HG02588 (cell line): Measurements from ENCODE around the gene SYT12.
"Not testable (repeated sequence)": the region's sequence is repeated elsewhere in the genome, so short reads cannot be mapped to it uniquely, and the experiment has no call there.

ENCODE experiments used
- ATAC-seq: cut with Tn5 transposase; IDR thresholded peaks from one replicate; pipeline ENCODE4 v1.9.1; 2021; ENCODE audit warnings: mild to moderate bottlenecking, moderate library complexity; ENCODE audit not compliant: unreplicated experiment

SYT12 gene

DNA sequence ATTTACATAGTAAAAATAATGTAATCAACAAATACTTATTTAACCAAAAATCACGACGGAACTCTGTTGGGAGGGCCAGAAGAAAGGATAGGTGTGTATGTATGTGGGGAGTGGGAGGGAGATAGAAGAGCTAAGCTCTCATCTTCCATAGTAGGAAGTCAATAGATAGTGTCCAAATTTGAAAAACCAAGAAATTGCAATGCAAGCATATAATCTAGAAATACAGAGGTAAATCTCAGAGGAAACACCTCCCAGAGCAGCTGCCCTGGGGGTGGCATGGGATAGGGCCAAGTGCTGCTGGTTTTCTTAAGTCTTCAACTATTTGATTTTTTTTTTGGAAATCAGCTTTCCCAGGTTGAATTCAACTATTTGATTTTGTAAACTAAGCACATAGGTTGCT is 30.9 kb upstream of the SYT12 start:
- ATAC-seq: no peak

DNA sequence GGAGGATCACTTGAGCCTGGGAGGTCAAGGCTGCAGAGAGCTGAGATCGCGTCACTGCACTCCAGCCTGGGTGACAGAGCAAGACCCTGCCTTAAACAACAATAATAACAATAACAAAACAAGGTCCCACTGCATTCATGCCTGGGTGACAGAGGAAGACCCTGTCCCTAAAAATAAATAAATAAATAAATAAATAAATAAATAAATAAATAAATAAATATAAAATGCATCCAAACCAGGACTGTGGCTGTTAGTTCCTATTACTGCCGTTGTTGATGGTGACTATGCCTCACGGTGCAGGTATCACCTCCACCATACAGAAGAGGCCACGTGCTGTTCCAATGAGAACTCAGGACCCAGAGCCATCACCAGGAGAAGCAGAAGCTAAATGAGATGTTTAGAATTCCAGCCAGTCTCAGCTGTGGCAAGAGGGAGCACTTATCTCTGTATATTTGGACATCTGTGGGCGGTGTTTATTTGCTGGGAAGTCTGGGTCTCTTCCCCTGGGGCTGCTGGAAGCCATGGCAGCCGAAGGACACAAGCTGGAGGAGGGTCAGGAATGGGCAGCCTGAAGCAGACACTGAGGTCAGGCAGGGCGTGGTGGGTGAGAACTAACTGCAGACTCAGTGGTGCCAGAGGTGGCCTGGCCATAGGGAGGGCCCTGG is 26.2 kb upstream of the SYT12 start:
- no peak for ATAC-seq

DNA sequence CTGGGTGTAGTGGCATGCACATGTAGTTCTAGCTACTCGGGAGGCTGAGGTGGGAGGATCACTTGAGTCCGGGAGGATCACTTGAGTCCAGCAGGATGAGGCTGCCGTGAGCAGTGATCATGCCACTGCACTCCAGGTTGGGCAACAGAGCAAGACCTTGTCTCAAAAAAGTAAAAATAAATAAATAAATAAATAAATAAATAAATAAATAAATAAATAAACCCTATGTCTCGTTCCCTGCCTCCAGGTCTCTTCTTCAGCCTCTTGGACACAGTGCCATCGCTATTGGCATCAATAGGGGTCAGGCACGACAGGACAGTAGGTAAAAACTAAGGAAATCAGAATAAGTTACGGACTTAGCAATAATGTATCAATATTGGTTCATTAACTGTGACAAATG is 23.4 kb upstream of the SYT12 start:
- ATAC-seq: no peak

DNA sequence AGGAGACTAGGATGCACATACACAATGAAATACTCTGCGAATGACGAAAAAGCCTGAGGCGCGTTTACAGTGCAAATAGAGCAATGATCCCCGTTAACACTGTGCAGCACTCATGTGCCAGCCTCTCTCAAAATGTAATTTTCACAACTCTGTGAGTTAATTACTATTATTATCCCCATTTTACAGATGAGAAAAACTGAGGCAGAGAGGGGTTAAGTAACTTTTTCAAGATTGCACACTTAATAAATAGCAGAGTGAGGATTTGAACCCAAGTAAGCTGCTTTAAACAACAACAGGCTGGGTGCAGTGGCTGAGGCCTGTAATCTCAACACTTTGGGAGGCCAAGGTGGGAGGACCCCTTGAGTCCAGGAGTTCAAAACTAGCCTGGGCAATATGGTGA is 21.6 kb upstream of the SYT12 start:
- no peak for ATAC-seq

DNA sequence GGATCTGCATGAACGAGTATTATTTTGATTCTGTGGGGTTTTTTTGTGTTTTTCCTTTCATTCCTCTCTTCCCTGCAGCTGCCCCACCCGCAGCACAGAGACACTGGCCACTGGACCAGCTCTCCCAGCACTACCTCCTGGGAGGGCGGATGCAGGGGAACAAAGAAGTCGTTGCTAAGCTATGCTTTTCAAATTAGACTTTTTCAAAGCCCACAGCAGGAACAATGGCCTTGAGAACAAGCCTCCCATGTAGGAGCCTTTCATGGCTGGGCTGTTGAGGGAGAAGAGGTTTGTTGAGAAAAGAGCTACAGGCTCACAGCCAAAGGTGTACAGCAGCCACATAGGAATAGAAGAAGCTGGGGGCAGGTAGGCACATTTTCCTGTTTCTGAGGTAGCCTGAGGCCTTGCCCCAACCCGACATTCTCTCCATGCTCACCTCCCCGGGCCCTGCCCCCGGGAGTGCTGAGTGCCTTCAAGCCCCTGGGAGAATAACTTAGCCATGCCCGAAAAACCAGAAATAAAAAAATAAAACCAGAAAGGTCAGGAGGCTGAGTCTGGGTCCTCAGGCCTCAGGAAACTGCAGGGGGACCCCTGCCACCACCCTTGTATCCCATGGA is 20.5 kb upstream of the SYT12 start:
- ATAC-seq: no peak

DNA sequence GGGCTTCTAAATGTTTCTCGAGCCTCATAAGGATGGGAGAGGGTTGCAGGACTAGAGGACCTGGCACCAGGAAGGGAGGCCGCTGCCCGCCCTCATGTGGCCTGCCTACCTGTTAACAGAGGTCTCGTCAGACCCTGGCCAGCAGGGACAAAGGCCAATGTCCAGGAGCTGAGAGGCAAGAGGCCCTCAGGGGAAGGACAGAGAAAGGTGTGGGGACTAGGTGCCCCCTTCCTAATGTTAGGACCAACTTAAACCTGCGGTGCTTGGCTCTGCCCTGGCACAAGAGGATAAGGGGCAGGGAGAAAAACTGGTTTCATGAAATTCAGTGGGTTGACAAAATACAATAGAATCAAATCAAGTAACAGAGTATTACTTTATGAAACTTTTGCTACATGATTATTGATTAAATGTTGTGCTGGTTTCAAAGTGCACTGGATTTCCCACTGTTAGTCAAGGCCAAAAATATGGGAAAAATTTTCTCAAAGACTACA is 20.0 kb upstream of the SYT12 start:
- no peak for ATAC-seq

DNA sequence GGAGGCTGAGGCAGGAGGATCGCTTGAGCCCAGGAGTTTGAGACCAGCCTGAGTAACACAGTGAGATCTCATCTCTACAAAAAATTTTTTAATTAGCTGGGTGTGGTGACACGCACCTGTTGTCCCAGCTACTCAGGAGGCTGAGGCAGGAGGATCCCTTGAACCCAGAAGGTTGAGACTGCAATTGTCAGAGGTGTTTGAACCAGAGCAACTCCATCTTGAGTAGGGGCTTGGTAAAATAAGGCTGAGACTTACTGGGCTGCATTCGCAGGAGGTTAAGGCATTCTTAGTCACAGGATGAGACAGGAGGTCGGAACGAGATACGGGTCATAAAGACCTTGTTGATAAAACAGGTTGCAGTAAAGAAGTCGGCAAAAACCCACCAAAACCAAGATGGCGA is 17.7 kb upstream of the SYT12 start:
- not testable (repeated sequence) for ATAC-seq

DNA sequence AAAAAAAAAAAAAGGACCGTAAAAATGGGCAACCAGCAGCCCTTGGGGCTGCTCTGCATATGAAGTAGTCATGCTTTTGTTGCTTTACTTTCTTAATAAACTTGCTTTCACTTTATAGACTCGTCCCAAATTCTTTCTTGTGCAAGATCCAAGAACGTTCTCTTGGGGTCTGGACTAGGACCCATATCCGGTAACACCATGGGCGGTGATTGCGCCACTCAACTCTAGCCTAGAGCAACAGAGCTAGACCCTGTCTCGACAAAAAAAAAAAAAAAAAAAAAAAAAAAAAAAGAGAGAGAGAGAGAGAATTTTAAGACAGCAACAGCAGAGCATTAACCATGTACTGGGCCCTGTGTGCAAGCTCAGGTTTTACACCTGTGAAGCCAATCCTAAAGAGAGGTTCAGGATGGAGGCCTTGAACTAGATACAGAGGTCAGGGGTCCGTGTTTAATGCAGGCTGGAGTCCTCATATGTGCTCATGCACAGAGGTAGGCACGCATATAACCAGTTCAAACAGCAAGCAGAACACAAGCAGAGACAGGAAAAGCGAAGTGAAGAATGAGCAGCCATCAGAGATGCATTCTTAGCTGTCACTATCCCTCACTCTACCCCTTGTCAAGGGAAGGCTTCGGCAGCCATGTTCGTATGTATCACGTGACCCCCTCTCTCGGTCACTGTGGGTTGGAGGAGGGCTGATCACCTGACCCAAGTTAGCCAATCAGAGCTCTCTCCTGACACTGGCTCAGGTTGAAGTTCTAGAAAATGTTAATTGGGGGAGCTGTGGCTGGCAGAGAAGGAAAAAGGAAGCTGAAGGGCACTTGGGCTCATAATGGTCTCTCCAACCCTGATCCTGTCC is 16.7 kb upstream of the SYT12 start:
- ATAC-seq: no peak

DNA sequence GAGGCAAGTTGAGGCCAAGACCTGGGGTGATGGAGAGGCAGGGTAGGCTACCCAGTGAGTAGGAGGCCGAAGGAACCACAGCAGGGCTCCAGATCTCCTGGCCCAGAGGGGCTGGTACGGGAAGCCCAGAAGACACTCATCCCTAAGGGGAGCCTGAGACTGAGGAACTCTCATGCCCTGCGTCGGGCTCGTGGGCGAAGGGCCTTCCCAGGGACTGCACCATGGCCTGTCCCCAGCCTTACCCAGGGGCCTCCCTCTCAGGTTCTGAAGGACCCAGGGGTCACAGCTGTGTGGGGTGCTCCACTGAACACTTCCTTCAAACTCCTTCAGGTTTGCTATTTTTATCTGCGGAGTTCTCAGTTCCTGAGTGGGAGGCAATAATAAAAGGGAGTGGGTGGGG is 15.8 kb upstream of the SYT12 start:
- ATAC-seq: no peak

DNA sequence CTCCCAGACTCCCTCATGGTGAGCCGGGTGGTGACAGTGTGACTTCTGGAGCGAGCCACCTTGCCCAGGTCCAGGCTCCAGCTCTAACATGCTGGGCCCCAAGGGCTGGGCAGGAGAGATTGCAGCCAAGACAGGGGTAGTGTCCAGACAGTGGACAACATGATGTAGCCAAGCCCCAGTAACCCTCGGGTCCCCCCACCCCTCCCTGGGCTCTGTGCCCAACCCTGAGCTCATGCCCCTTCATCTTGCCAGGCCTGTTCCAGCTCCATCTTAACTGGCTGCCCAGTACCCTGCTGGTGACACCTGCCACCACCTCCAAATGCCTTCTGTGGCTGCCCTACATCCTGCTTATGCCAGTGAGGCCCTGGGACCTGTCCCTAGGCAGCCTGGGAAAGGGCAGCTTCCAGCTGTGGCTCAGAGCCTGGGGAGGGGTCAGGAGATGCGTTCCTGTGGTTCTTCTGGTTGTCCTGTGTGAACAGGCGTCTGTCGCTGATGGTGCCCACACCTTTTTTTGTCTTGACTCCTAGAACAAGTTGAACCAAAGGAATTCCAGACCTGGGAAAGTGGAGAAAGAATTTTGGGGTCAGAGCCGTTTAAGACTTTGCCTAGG is 12.5 kb upstream of the SYT12 start:
- no peak for ATAC-seq

DNA sequence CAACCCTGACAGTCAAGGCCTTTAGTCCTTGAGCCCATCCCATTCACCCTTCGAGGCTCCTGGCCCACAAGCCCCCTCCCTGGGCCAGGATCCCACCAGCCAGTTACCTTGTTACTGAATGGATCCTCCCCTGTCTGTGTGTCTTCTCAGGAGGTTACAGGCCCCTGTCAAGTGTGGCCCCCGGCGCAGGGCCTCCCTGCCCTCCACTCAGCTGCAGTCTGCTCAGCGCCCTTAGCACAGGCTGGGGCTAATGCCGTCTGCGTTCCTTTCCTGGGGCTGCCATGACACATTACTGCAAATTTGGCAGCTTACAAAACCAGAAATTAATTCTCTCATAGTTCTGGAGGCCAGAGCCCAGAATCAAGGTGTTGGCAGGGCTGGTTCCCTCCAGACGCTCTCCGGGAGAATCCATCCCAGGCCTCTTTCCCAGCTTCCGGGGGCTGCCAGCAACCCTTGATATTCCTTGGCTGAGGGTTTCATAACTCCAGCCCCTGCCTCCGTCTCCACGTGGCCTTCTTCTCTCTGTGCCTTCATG is 9.4 kb upstream of the SYT12 start:
- ATAC-seq: no peak

DNA sequence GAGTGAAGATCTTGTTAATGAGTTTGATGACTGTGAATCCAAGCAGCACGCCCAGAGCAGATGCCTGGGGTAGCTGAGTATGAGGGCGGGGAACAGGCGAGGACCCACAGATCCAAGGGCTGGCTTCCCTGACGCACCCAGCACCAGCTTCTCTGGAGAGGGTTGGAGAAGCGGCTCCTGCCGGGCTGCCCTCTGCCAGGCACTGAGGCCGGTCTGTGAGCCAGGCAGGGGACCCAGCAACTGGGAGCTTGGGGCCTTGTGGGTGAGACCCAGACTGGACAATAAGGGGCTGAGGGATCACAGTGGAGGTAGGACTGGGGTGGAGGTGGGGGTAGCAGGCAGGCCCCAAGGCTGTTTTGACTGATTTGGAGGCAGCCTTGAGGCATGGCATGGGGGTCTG is 8.6 kb upstream of the SYT12 start:
- ATAC-seq: no peak

DNA sequence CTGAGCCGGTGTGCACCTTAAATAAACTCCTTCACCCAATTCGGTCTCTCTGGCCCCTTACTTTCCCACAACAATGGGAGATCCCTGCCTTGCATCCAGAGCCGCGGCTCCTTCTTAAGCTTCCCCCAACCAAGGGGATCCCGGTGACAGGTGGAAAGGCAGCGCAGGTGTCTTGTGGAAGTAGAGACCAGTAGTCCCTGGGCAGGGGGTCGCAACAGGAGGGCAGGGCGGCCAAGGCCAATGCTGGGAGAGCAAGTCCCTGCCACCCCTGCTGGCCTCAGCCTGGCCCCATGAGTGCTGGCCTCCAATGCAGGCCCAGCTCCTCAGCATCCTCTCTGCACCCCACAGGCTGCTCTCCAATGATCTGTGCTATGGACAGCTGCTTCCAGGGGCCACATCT is 7.9 kb upstream of the SYT12 start:
- ATAC-seq: no peak

DNA sequence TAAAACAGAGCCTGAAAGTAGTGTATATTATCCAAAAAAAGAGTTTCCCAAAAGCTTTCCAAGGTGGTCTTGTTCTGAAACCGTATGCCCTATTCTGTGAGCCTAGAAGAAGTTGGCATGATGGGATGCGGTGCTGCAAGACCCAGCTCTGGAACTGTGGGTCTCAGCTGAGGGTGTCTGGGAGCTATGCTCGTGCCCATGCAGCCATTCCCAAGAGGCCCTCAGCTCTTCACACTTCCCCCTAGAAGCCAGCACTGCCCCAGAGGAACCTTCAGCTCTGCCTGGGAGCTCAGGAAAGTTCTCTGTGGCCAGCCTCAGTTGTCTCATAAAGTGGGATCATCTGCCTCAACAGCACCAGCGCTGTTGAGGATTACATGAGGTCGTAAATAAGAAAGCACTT is 6.4 kb upstream of the SYT12 start:
- ATAC-seq: no peak

DNA sequence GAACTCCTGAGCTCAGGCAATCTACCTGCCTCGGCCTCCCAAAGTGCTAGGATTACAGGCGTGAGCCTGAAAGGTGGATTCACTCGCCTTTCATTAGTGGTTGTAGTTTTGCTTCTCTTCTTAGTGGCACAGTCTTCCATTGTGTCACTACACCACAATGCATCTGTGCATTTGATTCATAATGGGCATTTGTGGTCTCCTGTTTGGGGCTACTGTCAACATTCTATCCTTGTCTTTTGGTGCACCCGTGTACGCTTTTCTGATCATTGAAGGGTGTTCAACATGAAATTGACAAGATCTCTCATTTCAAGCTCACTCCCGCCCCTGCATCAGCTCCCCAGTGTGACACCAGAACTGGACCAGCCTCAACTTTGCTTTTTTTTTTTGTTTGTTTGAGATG is 2.0 kb upstream of the SYT12 start:
- no peak for ATAC-seq

DNA sequence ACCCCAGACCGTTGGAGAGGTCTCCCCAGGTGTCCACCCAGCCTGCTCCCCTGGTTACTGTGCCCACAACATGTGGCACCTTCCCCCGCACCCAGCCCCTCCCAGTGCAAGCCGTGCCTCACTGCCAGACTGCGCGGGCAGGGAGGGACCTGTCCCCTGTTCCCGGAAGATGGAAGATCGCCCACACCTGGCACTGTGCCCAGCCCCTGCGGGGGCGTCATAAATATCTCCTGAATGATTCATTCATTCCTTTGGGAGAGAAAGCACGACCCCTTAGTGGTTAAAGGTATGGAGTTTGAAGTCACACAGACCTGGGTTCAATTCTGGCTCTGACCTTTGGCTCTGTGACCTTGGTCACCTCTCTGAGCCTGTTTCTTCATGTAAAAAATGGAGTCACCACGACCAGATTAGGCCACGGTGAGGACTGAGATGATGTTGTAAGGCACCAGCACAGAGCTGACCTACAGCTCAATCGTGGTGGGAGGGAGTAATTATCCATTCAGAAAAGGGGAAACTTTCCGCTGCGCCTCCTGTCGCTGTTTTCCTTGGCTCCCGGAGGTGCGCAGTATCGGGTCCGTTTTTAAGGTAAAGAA is 497 bp upstream of the SYT12 start:
- ATAC-seq: no peak

DNA sequence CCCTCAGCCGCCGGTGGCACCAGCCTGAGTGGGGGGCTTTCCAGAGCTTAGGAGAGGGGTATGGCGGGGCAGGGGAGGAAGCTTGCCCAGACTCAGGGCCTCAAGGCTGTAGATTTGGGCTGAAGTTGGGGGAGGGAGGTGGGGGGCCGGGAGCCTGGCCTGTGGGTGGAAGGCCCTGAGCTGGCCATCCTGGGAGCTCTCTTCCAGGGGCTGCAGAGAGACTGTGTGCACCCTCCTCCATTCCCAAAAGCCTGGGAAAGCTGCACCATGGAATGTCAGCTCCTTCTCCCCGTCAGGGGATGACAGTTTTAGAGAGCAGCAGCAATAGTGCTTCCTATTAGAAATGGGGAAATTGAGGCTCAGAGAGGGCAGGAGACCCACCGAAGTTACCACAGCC is 1.0 kb downstream of the SYT12 start:
- no peak for ATAC-seq

DNA sequence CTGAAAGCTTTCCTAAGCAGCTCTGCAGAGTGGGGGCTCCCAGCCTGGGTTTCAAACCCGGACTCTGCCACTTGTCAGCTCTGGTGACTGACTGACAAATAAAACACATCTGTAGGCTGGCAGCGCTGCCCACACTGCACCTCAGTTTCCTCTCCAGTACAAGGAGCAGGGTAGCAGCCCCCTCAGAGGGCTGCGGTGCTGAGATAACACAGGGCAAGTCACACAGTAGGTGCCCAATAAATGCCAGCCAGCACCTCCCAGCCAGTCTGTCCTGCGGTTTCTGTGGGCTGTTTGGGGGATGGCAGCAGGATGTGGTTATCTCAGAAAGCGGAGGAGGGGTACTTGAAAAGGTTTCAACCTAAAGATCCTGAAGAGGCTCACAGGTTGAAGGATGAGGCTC is 1.5 kb downstream of the SYT12 start:
- no peak for ATAC-seq

DNA sequence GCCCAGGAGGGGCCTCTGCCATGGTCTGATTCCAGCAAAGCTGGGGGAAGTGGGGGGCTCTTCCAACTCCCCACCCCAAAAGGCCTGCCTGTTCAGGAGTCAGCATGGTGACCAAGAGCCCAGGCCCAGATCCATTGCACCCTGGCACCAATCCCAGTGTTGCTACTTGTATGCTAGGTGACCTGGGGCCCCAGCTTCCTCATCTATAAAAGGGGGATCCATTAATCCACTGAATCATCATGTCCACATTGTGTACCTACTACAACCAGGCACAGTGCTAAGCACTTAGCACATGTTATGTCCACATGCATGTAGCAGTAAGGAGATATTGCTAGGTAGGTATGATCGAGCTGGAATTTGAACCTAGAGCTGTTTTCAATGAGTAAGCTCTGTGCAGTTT is 2.0 kb downstream of the SYT12 start:
- ATAC-seq: no peak

DNA sequence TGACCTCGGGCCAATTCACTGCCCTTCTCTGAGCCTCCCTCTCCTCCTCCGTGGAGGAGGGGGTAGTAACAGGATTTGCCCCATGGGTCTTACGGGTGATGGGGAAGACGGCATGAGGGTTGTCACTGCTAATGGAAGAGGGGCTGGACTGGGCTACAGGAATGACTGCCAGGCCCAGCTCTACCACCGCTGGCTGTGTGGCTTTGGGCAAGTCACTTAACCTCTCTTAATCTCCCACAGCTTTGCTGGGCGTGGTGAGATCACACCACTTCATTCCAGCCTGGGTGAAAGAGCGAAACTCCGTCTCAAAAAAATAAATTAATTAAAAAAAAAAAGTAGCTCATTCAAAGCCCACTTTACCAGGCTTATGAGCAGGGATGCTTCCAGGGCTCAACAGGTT is 2.8 kb downstream of the SYT12 start:
- no peak for ATAC-seq

DNA sequence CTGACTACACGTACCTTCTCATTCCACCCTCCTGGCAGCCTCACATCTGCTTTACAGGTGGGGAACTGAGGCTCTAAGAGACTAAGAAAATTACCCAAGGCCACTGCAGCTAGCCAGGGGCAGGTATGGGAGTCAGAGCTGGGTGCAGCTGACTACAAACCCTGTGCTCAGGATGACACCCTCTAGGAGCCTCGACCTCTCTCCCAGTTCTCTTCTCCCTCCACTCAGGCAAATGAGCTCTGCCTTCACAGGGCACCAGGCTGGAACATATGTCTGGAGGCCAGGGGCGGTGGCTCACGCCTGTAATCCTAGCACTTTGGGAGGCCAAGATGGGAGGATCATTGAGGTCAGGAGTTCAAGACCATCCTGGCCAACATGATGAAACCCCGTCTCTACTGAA is 4.0 kb downstream of the SYT12 start:
- no peak for ATAC-seq
